Natural killer cell (primary cell): ENCODE results near the gene RNF4. TPM values are rescaled to one million over a fixed set of nuclear protein-coding genes. Genes with fewer than 3 reads are reported as not detected.

ENCODE experiments used
- ATAC-seq, 3 donors: fragments of 150-1000 bp in 2 of 3; fragments of 200-7000 bp in 1 of 3; cut with Tn5 transposase; 1 replicate in 1 of 3; 2 replicates in 2 of 3; pipeline ENCODE4 v1.10.0; 2021; ENCODE audit warnings: mild to moderate bottlenecking in 2 of 3, moderate library complexity in 2 of 3
- DNase-seq, 2 donors: peaks; one replicate each; pipeline versions ENCODE4 v3.0.0 to v3.0.0-alpha.2; 2013 to 2021; ENCODE audit warnings: mixed read lengths in 1 of 2
- H3K27ac ChIP-seq: one replicate; pipeline ENCODE4 v1.5.1; 2013; ENCODE audit warnings: mild to moderate bottlenecking, low read length
- H3K27me3 ChIP-seq: one replicate; pipeline ENCODE4 v1.6.1; 2013; ENCODE audit warnings: low read length; ENCODE audit not compliant: control insufficient read depth, insufficient read depth
- H3K36me3 ChIP-seq: one replicate; pipeline ENCODE4 v1.6.1; 2013; ENCODE audit warnings: low read length; ENCODE audit not compliant: control insufficient read depth, insufficient read depth
- H3K4me1 ChIP-seq: one replicate; pipeline ENCODE4 v1.6.1; 2013; ENCODE audit warnings: low read length; ENCODE audit not compliant: control insufficient read depth, insufficient read depth
- H3K4me3 ChIP-seq: one replicate; pipeline ENCODE4 v1.5.1; 2013; ENCODE audit warnings: low read length
- H3K9me3 ChIP-seq: one replicate; pipeline ENCODE4 v1.6.1; 2013; ENCODE audit warnings: low read length; ENCODE audit not compliant: control insufficient read depth, insufficient read depth
- H3K27ac Mint-ChIP-seq, 2 donors: one replicate each; pipeline ENCODE4 v1.8.0; 2022; ENCODE audit warnings: mild to moderate bottlenecking in 2 of 2, mixed read lengths in 2 of 2, moderate library complexity in 1 of 2
- H3K27me3 Mint-ChIP-seq, 2 donors: one replicate each; pipeline ENCODE4 v1.8.0; 2022; ENCODE audit warnings: low read depth in 2 of 2, mixed read lengths in 2 of 2
- H3K36me3 Mint-ChIP-seq: one replicate; pipeline ENCODE4 v1.8.0; 2022; ENCODE audit warnings: mixed read lengths
- H3K4me1 Mint-ChIP-seq, 2 donors: one replicate each; pipeline ENCODE4 v1.8.0; 2022; ENCODE audit warnings: mixed read lengths in 2 of 2
- H3K4me3 Mint-ChIP-seq: one replicate; pipeline ENCODE4 v1.8.0; 2022; ENCODE audit warnings: mild to moderate bottlenecking, moderate library complexity, mixed read lengths
- H3K9me3 Mint-ChIP-seq, 2 donors: one replicate each; pipeline ENCODE4 v1.8.0; 2022; ENCODE audit warnings: mixed read lengths in 2 of 2
- WGBS: methylation state at CpG from one replicate; pipeline ENCODE4 v1.1.7; 2013; ENCODE audit warnings: missing lambda C conversion rate; ENCODE audit not compliant: insufficient coverage; 5-methylcytosine and 5-hydroxymethylcytosine counted together
- intact Hi-C: fragments of 100-400 bp; cut with micrococcal nuclease; formaldehyde crosslinking; loops from one replicate; pipeline ENCODE4 v1.14.2; 2022
- total RNA-seq, 4 donors: library from RNA; stranded (reverse); fragments of 120-200 nt in 1 of 4; gene quantifications; one replicate each; pipeline versions ENCODE4 v1.2.3 to v1.2.4, GENCODE V29; 2013 to 2022
- TF ChIP-seq, protein P1 (sequence below): fragments of 200-600 bp; IDR thresholded peaks from one replicate; pipeline ENCODE4 v1.8.0; 2022; ENCODE audit warnings: antibody characterized with exemption

The RNF4 gene
- total RNA-seq, 3 donors from 2014 or later (not counting 1 experiment from before 2014, with no cell fraction given): 103 to 130 (median 123) TPM

- H3K4me1 ChIP-seq: peaks cover 9% of the 10 kb centered on the region
- TF ChIP-seq, protein P1, sequence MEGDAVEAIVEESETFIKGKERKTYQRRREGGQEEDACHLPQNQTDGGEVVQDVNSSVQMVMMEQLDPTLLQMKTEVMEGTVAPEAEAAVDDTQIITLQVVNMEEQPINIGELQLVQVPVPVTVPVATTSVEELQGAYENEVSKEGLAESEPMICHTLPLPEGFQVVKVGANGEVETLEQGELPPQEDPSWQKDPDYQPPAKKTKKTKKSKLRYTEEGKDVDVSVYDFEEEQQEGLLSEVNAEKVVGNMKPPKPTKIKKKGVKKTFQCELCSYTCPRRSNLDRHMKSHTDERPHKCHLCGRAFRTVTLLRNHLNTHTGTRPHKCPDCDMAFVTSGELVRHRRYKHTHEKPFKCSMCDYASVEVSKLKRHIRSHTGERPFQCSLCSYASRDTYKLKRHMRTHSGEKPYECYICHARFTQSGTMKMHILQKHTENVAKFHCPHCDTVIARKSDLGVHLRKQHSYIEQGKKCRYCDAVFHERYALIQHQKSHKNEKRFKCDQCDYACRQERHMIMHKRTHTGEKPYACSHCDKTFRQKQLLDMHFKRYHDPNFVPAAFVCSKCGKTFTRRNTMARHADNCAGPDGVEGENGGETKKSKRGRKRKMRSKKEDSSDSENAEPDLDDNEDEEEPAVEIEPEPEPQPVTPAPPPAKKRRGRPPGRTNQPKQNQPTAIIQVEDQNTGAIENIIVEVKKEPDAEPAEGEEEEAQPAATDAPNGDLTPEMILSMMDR: no peak
- no peaks in the 10 kb centered on the region for H3K9me3 ChIP-seq
- ATAC-seq (peak in 1 of 3 donors; percentile 18), DNase-seq (no peak)
- no peak overlapping the region for H3K4me3 ChIP-seq
- Mint-ChIP-seq H3K4me3 (no peak overlapping the region), H3K9me3 (no peaks in the 10 kb centered on the region), H3K27ac (peak overlapping the region in 1 of 2 donors; percentile 62), H3K36me3 (no peaks in the 10 kb centered on the region), H3K27me3 (no peaks in the 10 kb centered on the region), H3K4me1 (peaks cover 6% of the 10 kb centered on the region in 2 donors)
- peaks cover 43% of the 10 kb centered on the region for H3K36me3 ChIP-seq
- no peak overlapping the region for H3K27ac ChIP-seq
- WGBS: 75% methylated on average over 2 of the region's 2 CpGs
- intact Hi-C loops: no loop called here
- no peaks in the 10 kb centered on the region for H3K27me3 ChIP-seq
Observed at GRCh38 chr4:2516635-2517034, 47.7 kb downstream of the RNF4 start.

DNA sequence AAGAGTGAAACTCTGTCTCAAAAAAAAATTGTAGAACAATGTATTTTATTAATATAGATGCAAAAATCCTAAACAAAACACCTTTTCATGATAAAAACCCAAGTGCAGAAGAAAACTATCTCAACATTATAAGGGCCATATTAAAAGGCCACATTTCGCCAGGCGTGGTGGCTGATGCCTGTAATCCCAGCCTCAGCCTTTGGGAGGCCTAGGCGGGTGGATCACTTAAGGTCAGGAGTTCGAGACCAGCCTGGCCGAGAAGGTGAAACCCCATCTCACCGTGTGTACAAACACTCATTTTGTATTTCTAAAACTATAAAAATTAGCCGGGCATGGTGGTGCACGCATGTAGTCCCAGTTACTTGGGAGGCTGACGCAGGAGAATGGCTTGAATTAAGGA lies 57.7 kb downstream of the RNF4 start:
- Histone ChIP-seq H3K9me3 (no peaks in the 10 kb centered on the region), H3K4me3 (no peak overlapping the region), H3K36me3 (no peaks in the 10 kb centered on the region), H3K4me1 (no peaks in the 10 kb centered on the region), H3K27me3 (no peaks in the 10 kb centered on the region), H3K27ac (no peak overlapping the region)
- Mint-ChIP-seq H3K4me3 (no peak overlapping the region), H3K4me1 (no peaks in the 10 kb centered on the region), H3K27ac (no peak overlapping the region), H3K9me3 (no peaks in the 10 kb centered on the region), H3K27me3 (no peaks in the 10 kb centered on the region), H3K36me3 (no peaks in the 10 kb centered on the region)
- 99% methylated on average over 9 of the region's 9 CpGs for WGBS
- intact Hi-C loops: no loop called here
- TF ChIP-seq, protein P1: no peak
- DNase-seq: no peak
- no peak for ATAC-seq

DNA sequence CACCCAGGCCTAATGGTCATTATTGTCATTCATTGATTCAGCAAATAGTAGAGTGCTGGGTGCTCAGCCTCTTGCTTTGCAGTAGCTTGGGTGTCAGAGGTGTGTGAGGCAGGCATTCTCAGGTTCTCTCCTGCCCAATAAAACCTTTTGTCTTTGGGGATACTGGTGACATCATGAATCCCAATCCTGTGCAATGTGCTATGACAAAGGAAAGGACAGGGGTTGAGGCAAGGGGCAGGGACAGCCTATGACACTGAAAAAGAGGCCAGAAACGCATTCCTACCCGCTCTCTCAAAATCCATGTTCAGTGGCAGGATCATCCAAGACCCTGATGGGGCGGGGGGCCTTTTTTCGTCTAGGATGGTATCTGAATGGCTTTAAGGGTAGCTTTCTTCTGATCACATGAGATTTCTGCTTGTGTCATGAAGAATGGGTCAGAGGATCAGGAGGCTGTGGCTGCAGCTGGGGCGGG lies 66.0 kb downstream of the RNF4 start:
- TF ChIP-seq, protein P1: no peak
- H3K4me3 ChIP-seq: no peak overlapping the region
- no peaks in the 10 kb centered on the region for H3K9me3 ChIP-seq
- ATAC-seq (no peak), DNase-seq (no peak)
- H3K4me1 ChIP-seq: peaks cover 27% of the 10 kb centered on the region
- Mint-ChIP-seq H3K36me3 (no peaks in the 10 kb centered on the region), H3K4me1 (peaks cover 10 to 14% of the 10 kb centered on the region in 2 donors), H3K27ac (peak overlapping the region; percentile 64 to 89), H3K4me3 (peak overlapping the region; percentile 86), H3K27me3 (no peaks in the 10 kb centered on the region), H3K9me3 (no peaks in the 10 kb centered on the region)
- H3K36me3 ChIP-seq: no peaks in the 10 kb centered on the region
- H3K27ac ChIP-seq: no peak overlapping the region
- intact Hi-C loops: loop anchor here (5.0 kb wide), 1 partner anchor 293 kb away; the partner anchor contains the start of genes HAUS3 and POLN
- WGBS: 59% methylated on average over 5 of the region's 5 CpGs
- no peaks in the 10 kb centered on the region for H3K27me3 ChIP-seq
